NOMO-1 treated with DMSO at 0.1 percent for 48 hours (cell line): ENCODE measurements around the gene OR52M1.
"Not testable (repeated sequence)": the region's sequence is repeated elsewhere in the genome, so short reads cannot be mapped to it uniquely, and the experiment has no call there.

Experiments
- DNase-seq: peaks from one replicate; lab custom pipeline; 2025; ENCODE audit not compliant: unreplicated experiment; lab: John Stamatoyannopoulos, UW

OR52M1 gene

GRCh38 chr11:4544891-4545290, at the start of gene OR52M1:
OR52M1 (plus strand) TSS chr11:4545191; CDS start chr11:4545191, 0 bp downstream.
- no peak for DNase-seq

DNA sequence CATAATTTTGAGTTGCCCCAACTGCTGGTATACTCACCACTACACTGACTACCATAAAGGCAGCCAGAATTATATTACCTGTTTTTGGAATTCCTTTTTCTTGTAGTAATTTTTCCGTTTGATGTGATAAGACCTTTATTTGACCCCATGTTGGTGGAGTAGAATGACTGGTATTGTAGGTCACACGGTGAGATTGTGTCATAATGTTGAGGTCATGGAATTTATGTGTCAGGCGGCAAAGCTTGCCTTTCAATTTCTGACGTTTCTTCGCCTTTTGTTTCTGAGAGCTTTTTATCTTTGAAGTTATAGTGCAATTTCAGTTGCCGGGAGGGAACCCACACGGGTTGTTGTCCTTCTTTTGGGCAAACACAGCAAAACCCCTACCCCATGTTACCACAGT, 49.5 kb upstream of the OR52M1 start:
- DNase-seq = no peak

DNA sequence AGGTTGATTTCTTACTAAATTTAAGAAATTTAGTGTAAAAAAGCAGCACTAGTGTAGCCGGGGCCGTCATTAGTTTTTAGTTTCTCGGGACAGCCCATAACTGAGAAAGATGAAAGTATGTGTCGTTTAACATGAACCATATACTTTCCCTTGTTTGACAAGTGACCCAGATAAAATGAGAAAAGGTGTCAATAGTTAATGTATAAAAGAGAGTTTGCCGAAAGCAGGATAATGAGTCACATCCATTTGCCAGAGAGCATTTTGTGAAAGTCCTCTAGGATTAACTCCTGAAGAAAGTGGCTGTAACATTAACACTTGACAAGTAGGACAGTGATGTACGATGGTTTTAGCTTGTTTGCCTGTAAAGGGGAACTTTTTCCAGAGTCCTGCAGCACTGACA, 49.0 kb upstream of the OR52M1 start:
- no peak for DNase-seq

GRCh38 chr11:4496557-4497248, 48.3 kb upstream of the OR52M1 start:
- DNase-seq = no peak

DNA sequence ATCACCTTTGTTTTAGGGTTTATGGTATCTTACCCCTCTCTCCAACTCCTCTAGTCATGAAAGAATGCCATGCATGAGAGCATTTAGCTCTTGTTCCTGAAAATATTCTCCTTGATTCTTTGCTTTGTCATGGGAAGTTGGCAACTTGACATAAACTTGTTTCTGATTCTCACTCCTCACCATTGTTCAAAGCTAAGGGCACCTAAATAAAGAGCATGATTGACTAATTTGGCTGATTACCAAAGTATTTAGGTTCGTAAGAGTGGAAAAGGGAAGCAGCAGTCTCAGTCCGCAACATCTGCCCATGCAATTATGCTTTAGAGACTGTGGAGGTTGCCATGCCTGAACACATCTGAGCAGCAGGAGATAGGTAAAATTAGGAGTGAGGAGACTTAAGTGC, 36.1 kb upstream of the OR52M1 start:
- DNase-seq = peak; percentile 37

DNA sequence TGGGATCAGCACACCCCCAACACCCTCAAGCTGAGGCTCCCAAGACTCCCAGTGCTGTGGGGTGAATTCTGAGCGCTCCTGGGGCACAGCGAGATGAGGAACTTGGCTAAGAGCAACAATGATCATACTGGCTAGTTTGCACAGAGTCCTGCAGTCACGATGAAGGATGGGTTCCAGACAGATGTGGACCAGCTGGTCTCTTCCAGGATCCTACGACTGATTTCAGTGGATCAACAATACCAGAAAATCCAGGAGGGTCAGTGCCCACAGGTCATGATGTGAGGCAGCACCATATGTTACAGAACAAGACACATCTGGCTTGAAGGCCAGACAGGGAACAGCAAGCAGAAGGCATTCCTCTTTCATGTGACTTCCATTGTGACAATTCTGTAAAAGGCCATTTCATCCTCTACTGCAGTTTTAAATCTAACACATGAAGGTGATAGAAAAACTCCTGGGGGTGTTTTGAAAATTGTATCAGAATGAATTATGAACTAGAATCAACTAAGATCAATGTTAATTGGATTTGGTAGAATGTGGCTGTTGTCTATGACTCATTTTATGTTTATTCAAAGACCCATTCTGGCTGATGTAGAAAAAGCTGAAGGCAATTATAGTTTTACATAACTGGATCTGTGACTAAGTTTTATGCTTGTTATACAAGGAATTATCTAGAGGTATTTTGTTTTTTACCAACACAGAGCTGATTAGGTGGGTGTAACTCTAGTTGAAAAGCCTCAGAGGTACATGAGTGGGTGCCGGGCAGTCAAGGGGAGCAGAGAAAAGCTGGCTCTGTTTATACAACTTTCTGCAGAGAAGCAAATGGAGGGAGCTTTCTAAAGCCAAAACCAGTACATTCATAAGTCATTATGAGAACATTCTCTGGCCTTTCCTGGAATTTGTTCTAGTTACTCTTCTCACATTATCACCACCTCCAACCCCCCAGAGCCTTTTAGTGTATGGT, 33.4 kb upstream of the OR52M1 start:
- DNase-seq = no peak

DNA sequence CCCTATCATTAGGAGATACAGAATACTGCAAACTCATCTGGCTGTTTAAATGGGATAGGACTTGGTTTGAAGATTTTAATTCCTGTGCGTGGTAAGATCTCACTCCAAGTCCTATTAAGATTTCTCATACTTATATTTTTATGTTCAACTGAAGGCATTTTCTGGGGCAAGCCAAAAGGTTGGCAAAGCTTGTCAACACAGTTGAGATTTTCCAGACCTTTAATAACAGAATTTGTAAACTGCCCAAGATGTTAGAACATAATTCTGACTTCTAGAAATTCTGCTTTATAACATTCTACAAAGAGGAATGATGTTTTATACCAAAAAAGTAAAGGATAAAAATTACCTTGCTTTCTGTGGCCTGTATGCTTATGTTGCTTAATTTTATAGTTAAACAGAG, 30.8 kb upstream of the OR52M1 start:
- DNase-seq = no peak

- DNase-seq = no peak
Measured at GRCh38 chr11:4522339-4522738, 22.7 kb upstream of the OR52M1 start.

GRCh38 chr11:4522752-4523151, 22.2 kb upstream of the OR52M1 start:
- DNase-seq = no peak

GRCh38 chr11:4523666-4524065, 21.3 kb upstream of the OR52M1 start:
- DNase-seq = no peak

- no peak for DNase-seq
Measured at GRCh38 chr11:4527926-4528325, 17.1 kb upstream of the OR52M1 start.

DNA sequence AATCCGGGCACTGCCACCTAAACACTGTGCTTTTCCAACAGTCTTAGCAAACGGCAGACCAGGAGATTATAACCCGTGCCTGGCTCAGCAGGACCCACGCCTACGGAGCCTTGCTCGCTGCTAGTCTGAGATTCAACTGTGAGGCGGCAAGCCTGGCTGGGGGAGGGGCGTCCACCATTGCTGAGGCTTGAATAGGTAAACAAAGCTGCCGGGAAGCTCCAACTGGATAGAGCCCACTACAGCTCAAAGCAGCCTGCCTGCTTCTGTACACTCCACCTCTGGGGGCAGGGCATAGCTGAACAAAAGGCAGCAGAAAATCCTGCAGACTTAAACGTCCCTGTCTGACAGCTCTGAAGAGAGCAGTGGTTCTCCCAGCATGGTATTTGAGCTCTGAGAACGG, 13.3 kb upstream of the OR52M1 start:
- not testable (repeated sequence) for DNase-seq

DNA sequence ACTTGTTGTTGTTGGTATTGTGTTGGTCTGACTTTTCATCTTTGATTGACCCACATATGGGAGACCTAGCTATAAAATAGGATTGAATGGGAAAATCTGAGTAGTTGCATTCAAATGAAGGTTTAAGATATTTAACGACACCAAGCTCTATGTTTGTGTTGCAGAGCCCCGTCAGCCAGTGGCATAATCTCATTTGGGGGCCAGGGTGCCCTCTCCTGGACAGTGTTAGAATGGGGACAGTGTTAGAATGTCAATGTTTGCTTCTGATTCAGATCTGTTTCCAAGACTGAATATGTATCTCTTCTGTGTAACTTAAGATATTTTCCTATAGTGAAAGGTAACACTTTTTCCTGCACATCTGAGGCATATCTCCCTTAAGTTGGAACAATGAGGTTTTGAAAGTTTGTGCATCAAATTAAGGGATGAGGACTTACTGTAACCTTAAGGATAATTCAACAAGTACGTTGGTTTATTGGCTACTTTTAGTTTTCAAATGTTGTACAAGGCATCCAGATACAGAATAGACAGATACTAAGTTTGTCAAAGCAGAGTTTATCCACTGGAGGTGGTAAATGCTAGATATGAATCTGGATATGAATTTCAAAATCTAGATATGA, 5.3 kb upstream of the OR52M1 start:
- peak; percentile 30 for DNase-seq

- DNase-seq = no peak
Measured at GRCh38 chr11:4541071-4541470, 3.9 kb upstream of the OR52M1 start.

DNA sequence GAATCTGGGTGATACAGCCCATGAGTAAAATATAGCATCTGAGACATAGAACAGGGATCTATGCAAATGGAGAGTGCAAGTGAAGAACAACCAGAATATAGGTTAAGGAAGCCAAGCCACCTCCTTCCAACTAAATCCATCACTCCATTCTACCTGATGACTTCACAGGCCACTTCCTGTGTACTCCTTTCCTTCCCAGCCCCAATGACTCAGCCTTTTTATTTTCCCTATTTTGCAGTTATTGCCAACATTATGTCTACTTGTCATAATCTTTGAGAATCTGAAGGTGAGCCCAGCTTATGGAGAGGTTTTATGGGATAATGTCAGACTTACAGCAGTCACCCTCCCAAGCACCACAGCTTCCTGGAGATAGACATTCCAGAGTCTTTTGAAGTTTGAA, 1.4 kb upstream of the OR52M1 start:
- DNase-seq = no peak

GRCh38 chr11:4546878-4547277, 1.9 kb downstream of the OR52M1 start:
- DNase-seq = no peak

DNA sequence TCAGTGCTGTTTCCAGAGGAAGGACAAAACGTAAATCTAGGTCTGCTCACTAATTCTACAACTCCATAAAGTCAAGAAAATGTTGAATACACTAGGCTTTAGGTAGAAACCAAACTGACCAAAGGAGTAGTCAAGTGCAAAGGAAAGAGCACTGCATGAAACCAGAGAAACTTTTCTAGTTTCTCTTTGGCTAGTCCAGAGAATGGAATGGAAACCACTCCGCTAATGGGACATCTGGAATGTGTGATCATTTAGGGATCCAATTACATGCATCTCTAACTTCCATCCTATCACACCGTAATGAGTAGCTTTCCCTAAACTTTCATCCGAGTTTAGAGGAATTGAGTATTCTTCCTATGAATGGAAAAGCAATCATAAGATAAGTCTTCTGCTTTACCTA, 2.4 kb downstream of the OR52M1 start:
- DNase-seq = no peak

DNA sequence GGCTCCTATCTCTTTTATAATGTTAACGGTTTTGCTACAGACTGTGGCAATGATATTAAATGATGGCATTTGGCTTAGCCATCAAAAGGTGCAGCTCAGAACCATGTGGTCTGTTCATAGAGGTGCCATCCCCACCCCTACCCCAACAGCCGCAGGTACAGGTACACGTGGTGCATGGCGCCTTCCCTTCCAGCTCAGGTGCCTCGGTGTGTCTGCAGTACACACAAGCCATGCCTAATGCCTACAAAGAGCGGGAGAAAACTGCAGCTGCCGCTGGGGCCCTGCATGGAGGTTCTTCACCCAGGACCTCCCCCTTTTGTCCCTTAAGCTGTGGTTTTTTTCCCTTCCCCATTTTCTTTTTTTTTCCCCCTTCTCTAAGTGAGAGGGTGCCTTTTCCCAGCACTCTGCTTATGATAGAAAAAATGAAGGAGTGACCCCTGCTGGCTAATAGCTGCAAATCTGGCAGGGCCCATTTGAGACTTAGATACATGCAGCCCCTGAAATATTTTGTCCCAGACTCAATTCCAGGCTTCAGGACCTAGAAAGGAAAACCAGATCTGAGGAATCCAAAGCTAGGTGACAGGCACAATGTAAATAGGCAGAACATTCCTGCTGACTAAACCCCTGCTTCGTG, 6.5 kb downstream of the OR52M1 start:
- peak; percentile 10 for DNase-seq

GRCh38 chr11:4559527-4560440, 14.8 kb downstream of the OR52M1 start:
- DNase-seq = no peak

DNA sequence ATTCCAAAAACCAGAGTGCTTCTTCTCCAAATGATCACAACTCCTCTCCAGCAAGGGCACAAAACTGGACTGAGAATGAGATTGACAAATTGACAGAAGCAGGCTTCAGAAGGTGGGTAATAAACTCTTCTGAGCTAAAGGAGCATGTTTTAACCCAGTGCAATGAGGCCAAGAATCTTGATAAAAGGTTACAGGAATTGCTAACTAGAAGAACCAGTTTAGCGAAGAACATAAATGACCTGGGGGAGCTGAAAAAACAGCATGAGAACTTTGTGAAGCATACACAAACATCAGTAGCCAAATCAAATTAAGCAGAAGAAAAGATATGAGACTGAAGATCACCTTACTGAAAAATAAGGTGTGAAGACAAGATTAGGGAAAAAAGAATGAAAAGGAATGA, 15.5 kb downstream of the OR52M1 start:
- DNase-seq = no peak
